ENCODE measurements around the gene ZBTB7A.

The ZBTB7A gene

DNA sequence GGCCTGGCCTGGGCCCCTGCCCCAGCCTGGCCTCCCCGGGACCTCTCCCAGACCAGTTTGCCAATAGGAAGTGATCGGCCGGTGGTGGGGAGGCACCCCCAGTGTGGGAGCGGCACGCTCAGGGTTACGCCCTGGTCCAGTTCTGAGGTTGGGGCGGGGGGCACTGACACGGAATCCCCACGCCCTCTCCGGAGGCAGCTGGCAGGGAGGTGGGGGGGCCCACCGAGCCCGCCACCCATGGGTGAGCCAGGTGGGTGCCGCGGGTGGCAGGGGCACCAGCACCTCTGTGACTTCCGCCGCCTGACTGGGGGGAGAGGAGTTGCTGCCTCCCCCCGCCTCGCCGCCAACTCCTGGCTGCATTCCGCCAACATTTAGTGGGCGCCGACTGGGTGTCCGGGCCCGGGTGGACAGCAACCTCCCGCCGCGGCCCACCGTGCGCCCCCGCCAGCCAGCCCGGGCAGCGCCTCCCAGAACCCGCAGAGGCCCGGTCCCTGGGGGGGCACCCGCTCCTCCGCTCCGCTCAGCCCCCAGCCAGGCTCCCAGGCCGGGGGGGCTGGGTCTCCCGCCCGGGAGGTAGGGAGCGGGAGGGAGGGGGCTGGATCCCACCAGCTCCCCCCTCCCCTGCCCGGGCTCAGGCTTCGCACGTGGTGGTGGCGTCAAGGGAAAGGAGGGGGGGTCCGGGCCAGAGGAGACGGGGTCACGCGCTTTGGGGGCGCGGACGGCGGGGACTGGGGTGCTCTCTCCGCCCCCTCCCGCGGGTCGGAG, 2.0 kb downstream of the ZBTB7A start:
- peak overlapping the region; percentile 94 for H3K9ac ChIP-seq (ENCODE audit: low read length)
- H3K4me3 ChIP-seq (ENCODE audit: low read length), result peak overlapping the region; percentile 88
- H3K36me3 ChIP-seq (ENCODE audit: control insufficient read depth, insufficient read depth, low read length, severe bottlenecking), result peaks cover 9% of the 10 kb centered on the region
- H3K9me3 ChIP-seq (ENCODE audit: control insufficient read depth, low read length), result no peaks in the 10 kb centered on the region
- peaks cover 44% of the 10 kb centered on the region for H3K4me1 ChIP-seq (ENCODE audit: control insufficient read depth, insufficient read depth, low read length)
- no peaks in the 10 kb centered on the region for H3K27me3 ChIP-seq (replicated peaks; ENCODE audit: control insufficient read depth, insufficient read depth, low read length)
- DNase-seq (ENCODE audit: low read depth), result peak; percentile 64

DNA sequence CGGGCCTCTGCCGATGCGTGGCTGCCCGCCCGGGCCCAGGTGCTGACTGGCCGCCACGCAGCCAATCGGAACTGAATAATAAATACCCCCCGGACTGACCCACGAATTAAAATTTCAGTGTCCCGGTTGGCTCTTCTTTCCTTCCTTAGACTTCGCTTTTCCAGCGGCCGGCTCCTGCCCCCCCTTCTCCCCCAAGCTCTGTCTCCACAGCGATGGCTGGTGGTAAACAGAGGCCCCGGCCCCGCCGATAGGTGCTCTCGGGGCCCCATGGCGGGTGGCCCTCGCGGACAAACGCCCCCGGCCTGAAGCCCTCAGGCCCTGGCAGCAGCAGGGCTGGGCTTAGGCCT, 2.6 kb downstream of the ZBTB7A start:
- Histone ChIP-seq H3K9ac (ENCODE audit: low read length) (peak overlapping the region; percentile 94), H3K9me3 (ENCODE audit: control insufficient read depth, low read length) (no peaks in the 10 kb centered on the region), H3K36me3 (ENCODE audit: control insufficient read depth, insufficient read depth, low read length, severe bottlenecking) (peaks cover 9% of the 10 kb centered on the region), H3K4me3 (ENCODE audit: low read length) (peak overlapping the region; percentile 88), H3K4me1 (ENCODE audit: control insufficient read depth, insufficient read depth, low read length) (peaks cover 50% of the 10 kb centered on the region), H3K27me3 (replicated peaks; ENCODE audit: control insufficient read depth, insufficient read depth, low read length) (no peaks in the 10 kb centered on the region)
- DNase-seq (ENCODE audit: low read depth), result peak; percentile 64

DNA sequence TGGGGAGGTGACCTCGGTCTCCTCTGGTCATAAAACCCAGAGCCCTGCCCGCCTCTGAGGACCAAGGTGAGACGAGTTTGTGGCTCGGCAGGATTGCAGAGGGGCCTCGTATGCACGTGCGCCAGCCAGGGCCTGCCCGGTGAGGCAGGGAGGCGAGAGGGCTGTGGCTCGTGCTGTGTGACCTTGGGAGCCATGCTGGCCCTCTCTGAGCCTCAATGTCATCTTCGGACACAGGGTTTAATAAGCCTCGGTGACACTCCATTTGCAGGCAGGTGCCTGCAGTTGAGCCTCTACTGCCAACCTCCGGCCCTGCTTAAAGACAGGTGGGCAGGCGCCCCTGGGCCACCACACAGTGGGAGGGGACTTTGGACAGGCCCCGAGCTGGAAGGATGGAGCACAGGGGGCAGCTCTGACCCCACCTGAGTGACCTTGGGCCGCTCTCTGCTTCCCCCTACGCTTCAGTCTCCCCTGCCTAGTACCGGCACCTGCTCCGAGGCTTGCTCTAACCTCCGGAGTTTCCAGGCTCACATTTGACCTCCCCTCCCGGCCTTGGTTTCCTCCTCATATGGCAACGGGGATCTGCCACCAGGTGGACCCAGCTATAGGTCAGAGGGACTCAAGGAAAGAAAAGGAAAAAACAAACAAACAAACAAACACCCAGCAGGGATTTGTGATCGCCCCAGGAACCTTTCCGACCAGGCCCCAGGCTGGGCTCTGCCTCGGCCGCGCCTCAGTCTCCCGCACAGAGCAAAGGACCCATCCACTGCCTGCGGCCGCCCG, 3.1 kb downstream of the ZBTB7A start:
- Histone ChIP-seq H3K9ac (ENCODE audit: low read length) (peak overlapping the region; percentile 94), H3K36me3 (ENCODE audit: control insufficient read depth, insufficient read depth, low read length, severe bottlenecking) (peaks cover 9% of the 10 kb centered on the region), H3K4me3 (ENCODE audit: low read length) (peak overlapping the region; percentile 88), H3K9me3 (ENCODE audit: control insufficient read depth, low read length) (no peaks in the 10 kb centered on the region), H3K4me1 (ENCODE audit: control insufficient read depth, insufficient read depth, low read length) (peaks cover 56% of the 10 kb centered on the region), H3K27me3 (replicated peaks; ENCODE audit: control insufficient read depth, insufficient read depth, low read length) (no peaks in the 10 kb centered on the region)
- no peak for DNase-seq (ENCODE audit: low read depth)

GRCh38 chr19:4062419-4063368, 4.0 kb downstream of the ZBTB7A start:
- Histone ChIP-seq H3K9ac (ENCODE audit: low read length) (peak overlapping the region; percentile 94), H3K36me3 (ENCODE audit: control insufficient read depth, insufficient read depth, low read length, severe bottlenecking) (peaks cover 9% of the 10 kb centered on the region), H3K27me3 (replicated peaks; ENCODE audit: control insufficient read depth, insufficient read depth, low read length) (no peaks in the 10 kb centered on the region), H3K9me3 (ENCODE audit: control insufficient read depth, low read length) (no peaks in the 10 kb centered on the region), H3K4me3 (ENCODE audit: low read length) (peak overlapping the region; percentile 88), H3K4me1 (ENCODE audit: control insufficient read depth, insufficient read depth, low read length) (peaks cover 57% of the 10 kb centered on the region)
- no peak for DNase-seq (ENCODE audit: low read depth)

DNA sequence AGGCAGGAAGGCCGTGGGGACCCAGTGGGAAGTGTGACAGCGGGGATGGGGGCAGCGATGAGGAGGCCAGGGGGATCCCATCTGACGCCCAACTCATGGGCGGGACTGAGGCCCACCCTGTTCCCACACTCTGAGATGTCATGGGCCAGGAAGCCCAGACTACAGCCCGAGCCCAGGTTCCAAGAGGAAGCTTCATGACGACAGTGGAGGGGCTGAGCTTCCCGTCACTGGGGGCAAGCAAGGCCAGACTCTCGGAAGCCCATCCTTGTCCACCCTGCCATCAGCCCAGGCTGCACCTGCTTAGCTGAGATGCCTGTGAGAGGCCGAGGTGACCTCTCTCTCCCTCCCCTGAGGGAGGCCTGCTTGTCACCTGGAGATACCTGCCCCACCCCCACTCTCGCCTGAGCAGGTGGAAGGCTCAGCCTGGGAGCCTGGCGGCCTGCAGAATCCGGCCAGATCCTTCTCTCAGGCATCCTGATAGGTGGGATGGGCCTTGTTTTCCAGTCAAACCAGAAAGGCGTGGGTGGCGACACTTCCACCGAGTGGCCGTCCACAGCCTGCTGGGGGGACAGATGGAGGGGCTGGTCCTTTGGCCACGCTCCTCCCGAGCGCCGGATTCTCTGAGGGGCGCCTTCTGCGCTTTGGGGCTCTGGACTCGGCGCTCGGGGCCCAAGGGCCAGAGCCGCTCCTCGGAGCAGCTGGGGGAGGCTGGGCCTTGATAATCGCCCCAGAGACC, 4.8 kb downstream of the ZBTB7A start:
- Histone ChIP-seq H3K27me3 (replicated peaks; ENCODE audit: control insufficient read depth, insufficient read depth, low read length) (no peaks in the 10 kb centered on the region), H3K9ac (ENCODE audit: low read length) (peak overlapping the region; percentile 94), H3K4me1 (ENCODE audit: control insufficient read depth, insufficient read depth, low read length) (peaks cover 62% of the 10 kb centered on the region), H3K36me3 (ENCODE audit: control insufficient read depth, insufficient read depth, low read length, severe bottlenecking) (peaks cover 9% of the 10 kb centered on the region), H3K4me3 (ENCODE audit: low read length) (peak overlapping the region; percentile 88), H3K9me3 (ENCODE audit: control insufficient read depth, low read length) (no peaks in the 10 kb centered on the region)
- DNase-seq (ENCODE audit: low read depth), result no peak

DNA sequence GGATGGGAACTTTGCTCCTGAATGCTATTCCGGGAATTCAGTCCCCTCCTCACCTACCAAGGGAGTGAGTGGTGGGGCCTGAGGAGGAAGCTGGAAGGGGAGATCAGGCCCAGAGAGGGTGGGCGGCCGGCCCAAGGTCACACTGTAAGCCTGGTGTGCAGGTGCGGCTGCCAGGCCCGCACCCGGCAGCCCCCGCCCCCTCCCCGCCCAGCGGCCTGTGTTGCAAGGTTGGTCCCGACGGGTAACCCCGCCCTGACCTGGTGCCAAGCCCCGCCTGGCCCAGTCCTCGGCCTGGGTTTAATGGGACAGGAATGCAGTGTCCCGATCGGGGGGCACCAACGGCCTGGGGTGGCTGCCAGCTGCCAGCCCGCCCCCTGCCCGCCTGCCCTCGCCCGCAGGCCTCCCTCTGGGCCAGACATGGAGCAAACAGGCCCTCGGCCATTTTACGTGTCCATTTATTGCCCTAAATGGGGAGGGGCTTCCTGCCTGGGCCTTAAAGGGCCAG, 5.5 kb downstream of the ZBTB7A start:
- peak overlapping the region; percentile 88 for H3K4me3 ChIP-seq (ENCODE audit: low read length)
- H3K9ac ChIP-seq (ENCODE audit: low read length), result peak overlapping the region; percentile 94
- peak; percentile 32 for DNase-seq (ENCODE audit: low read depth)
- H3K27me3 ChIP-seq (replicated peaks; ENCODE audit: control insufficient read depth, insufficient read depth, low read length), result no peaks in the 10 kb centered on the region
- peaks cover 9% of the 10 kb centered on the region for H3K36me3 ChIP-seq (ENCODE audit: control insufficient read depth, insufficient read depth, low read length, severe bottlenecking)
- H3K4me1 ChIP-seq (ENCODE audit: control insufficient read depth, insufficient read depth, low read length), result peaks cover 62% of the 10 kb centered on the region
- no peaks in the 10 kb centered on the region for H3K9me3 ChIP-seq (ENCODE audit: control insufficient read depth, low read length)

GRCh38 chr19:4060621-4061177, 6.0 kb downstream of the ZBTB7A start:
- Histone ChIP-seq H3K27me3 (replicated peaks; ENCODE audit: control insufficient read depth, insufficient read depth, low read length) (no peaks in the 10 kb centered on the region), H3K4me3 (ENCODE audit: low read length) (peak overlapping the region; percentile 88), H3K4me1 (ENCODE audit: control insufficient read depth, insufficient read depth, low read length) (peaks cover 67% of the 10 kb centered on the region), H3K9me3 (ENCODE audit: control insufficient read depth, low read length) (no peaks in the 10 kb centered on the region), H3K9ac (ENCODE audit: low read length) (peak overlapping the region; percentile 94), H3K36me3 (ENCODE audit: control insufficient read depth, insufficient read depth, low read length, severe bottlenecking) (peaks cover 14% of the 10 kb centered on the region)
- DNase-seq (ENCODE audit: low read depth), result no peak

- H3K27me3 ChIP-seq (replicated peaks; ENCODE audit: control insufficient read depth, insufficient read depth, low read length), result no peaks in the 10 kb centered on the region
- peaks cover 16% of the 10 kb centered on the region for H3K36me3 ChIP-seq (ENCODE audit: control insufficient read depth, insufficient read depth, low read length, severe bottlenecking)
- DNase-seq (ENCODE audit: low read depth), result no peak
- H3K4me3 ChIP-seq (ENCODE audit: low read length), result peak overlapping the region; percentile 88
- H3K4me1 ChIP-seq (ENCODE audit: control insufficient read depth, insufficient read depth, low read length), result peaks cover 67% of the 10 kb centered on the region
- peak overlapping the region; percentile 94 for H3K9ac ChIP-seq (ENCODE audit: low read length)
- H3K9me3 ChIP-seq (ENCODE audit: control insufficient read depth, low read length), result no peaks in the 10 kb centered on the region
These were observed 6.6 kb downstream of the ZBTB7A start for GRCh38 chr19:4059891-4060620.

- no peak for DNase-seq (ENCODE audit: low read depth)
- no peaks in the 10 kb centered on the region for H3K27me3 ChIP-seq (replicated peaks; ENCODE audit: control insufficient read depth, insufficient read depth, low read length)
- H3K4me3 ChIP-seq (ENCODE audit: low read length), result peak overlapping the region; percentile 69
- no peaks in the 10 kb centered on the region for H3K9me3 ChIP-seq (ENCODE audit: control insufficient read depth, low read length)
- peaks cover 67% of the 10 kb centered on the region for H3K4me1 ChIP-seq (ENCODE audit: control insufficient read depth, insufficient read depth, low read length)
- peak overlapping the region; percentile 94 for H3K9ac ChIP-seq (ENCODE audit: low read length)
- H3K36me3 ChIP-seq (ENCODE audit: control insufficient read depth, insufficient read depth, low read length, severe bottlenecking), result peaks cover 22% of the 10 kb centered on the region
These were observed 7.2 kb downstream of the ZBTB7A start for GRCh38 chr19:4059453-4059871.
